K562 (cell line): ENCODE data around the gene PRICKLE2. TPM values are rescaled to one million over a fixed set of nuclear protein-coding genes. Genes with fewer than 3 reads are reported as not detected.

Source experiments
- ATAC-seq: fragments of 200-7000 bp; cut with Tn5 transposase; 3 replicates; pipeline ENCODE4 v1.9.1; 2020; ENCODE audit warnings: moderate library complexity
- BruUV-seq: library from RNA; stranded (reverse); fragments of 400-500 nt; replicated peaks from 2 replicates; lab custom pipeline; 2021; lab: Mats Ljungman, UMichigan
- CTCF ChIA-PET: fragments of 300-600 bp; formaldehyde crosslinking; extraction: SDS; loops from one replicate; lab custom pipeline; 2021; ENCODE audit warnings: low intra/inter-chr PET ratio; lab: Yijun Ruan, JAX
- POLR2A ChIA-PET: fragments of 300-600, 350-650 bp; sonication (Branson Sonifier 250); formaldehyde crosslinking; extraction: SDS; loops from one replicate; lab custom pipeline; 2021; ENCODE audit warnings: antibody characterized with exemption, inconsistent platforms; lab: Yijun Ruan, JAX
- DNase-seq, 4 experiments: peaks; one replicate each; pipeline versions ENCODE4 v3.0.0 to v3.0.0-alpha.2; 2011 to 2018; ENCODE audit warnings: low spot score in 3 of 4, mixed read lengths in 3 of 4; ENCODE audit errors: extremely low read depth in 1 of 4
- FAIRE-seq: peaks from 2 replicates; lab custom pipeline; 2011; peaks lifted over from hg19 to GRCh38; lab: Jason Lieb, UNC
- H2AFZ ChIP-seq: 2 replicates; pipeline ENCODE4 v1.6.0; 2011; ENCODE audit warnings: low read depth, low read length, control low read depth, inconsistent platforms
- H3K27ac ChIP-seq: fragments of 200-600 bp; 3 replicates; pipeline ENCODE4 v1.8.0; 2011; ENCODE audit warnings: low read depth, mild to moderate bottlenecking, control low read depth, inconsistent platforms, low read length, moderate library complexity, mixed read lengths; ENCODE audit errors: extremely low read depth
- H3K27me3 ChIP-seq, 2 experiments: fragments of 300-600 bp in 1 of 2; 2 replicates in 1 of 2; 3 replicates in 1 of 2; pipeline versions ENCODE4 v1.6.0 to v1.8.0; 2011; ENCODE audit warnings: inconsistent platforms in 2 of 2, low read length in 2 of 2, mild to moderate bottlenecking in 1 of 2, mixed read lengths in 1 of 2, moderate library complexity in 1 of 2; ENCODE audit not compliant: control insufficient read depth in 2 of 2, insufficient read depth in 2 of 2
- H3K36me3 ChIP-seq: fragments of 300-600 bp; 3 replicates; pipeline ENCODE4 v1.8.0; 2011; ENCODE audit warnings: mild to moderate bottlenecking, low read length, inconsistent platforms; ENCODE audit not compliant: control insufficient read depth, insufficient read depth
- H3K4me1 ChIP-seq, 2 experiments: fragments of 200-600 bp in 1 of 2; replicated peaks in 1 of 2; 2 replicates in 1 of 2; 3 replicates in 1 of 2; pipeline versions ENCODE4 v1.5.1 to v1.8.0; 2011; ENCODE audit warnings: inconsistent platforms in 2 of 2, low read length in 2 of 2, mild to moderate bottlenecking in 1 of 2, mixed read lengths in 1 of 2, moderate library complexity in 1 of 2; ENCODE audit not compliant: control insufficient read depth in 2 of 2, insufficient read depth in 2 of 2
- H3K4me2 ChIP-seq: 2 replicates; pipeline ENCODE4 v1.6.1; 2011; ENCODE audit warnings: low read length, control low read depth, inconsistent platforms, mixed read lengths; ENCODE audit not compliant: insufficient read depth
- H3K4me3 ChIP-seq: fragments of 200-600 bp; sonication (generic), shearing (Covaris generic); 2 replicates; pipeline ENCODE4 v1.5.1; 2016; ENCODE audit warnings: control low read depth, inconsistent platforms
- H3K79me2 ChIP-seq: fragments of 200-600 bp; 3 replicates; pipeline ENCODE4 v1.8.0; 2011; ENCODE audit warnings: low read length, inconsistent platforms; ENCODE audit not compliant: control insufficient read depth, insufficient read depth
- H3K9ac ChIP-seq, 2 experiments: 2 replicates each; pipeline versions ENCODE4 v1.6.0 to v1.6.1; 2011; ENCODE audit warnings: low read depth in 2 of 2, low read length in 2 of 2, control low read depth in 1 of 2, inconsistent platforms in 1 of 2, mild to moderate bottlenecking in 1 of 2, mixed read lengths in 1 of 2; ENCODE audit not compliant: insufficient read depth in 1 of 2
- H3K9me1 ChIP-seq: one replicate; pipeline ENCODE4 v1.6.0; 2011; ENCODE audit warnings: inconsistent platforms, mild to moderate bottlenecking, low read length, moderate library complexity; ENCODE audit not compliant: control insufficient read depth, insufficient read depth
- H3K9me3 ChIP-seq: replicated peaks from 2 replicates; pipeline ENCODE4 v1.5.1; 2011; ENCODE audit warnings: low read depth, low read length, inconsistent platforms; ENCODE audit not compliant: control insufficient read depth, insufficient read depth
- H4K20me1 ChIP-seq: replicated peaks from 2 replicates; pipeline ENCODE4 v1.6.1; 2011; ENCODE audit warnings: low read length, inconsistent platforms, mixed read lengths; ENCODE audit not compliant: control insufficient read depth, insufficient read depth
- SP2 ChIP-seq: IDR thresholded peaks from 2 replicates; pipeline ENCODE4 v1.6.1; 2011; ENCODE audit warnings: mild to moderate bottlenecking, low read depth, low read length, moderate library complexity; ENCODE audit not compliant: poor library complexity, severe bottlenecking; ENCODE audit errors: extremely low read depth
- ZNF263 ChIP-seq: sonication (generic); formaldehyde crosslinking; IDR thresholded peaks from 2 replicates; pipeline ENCODE4 v1.8.0; 2022; ENCODE audit warnings: mild to moderate bottlenecking, missing genetic modification reagents, borderline replicate concordance
- ZNF766 ChIP-seq: fragments of 200-800 bp; sonication (Bioruptor generic); conservative IDR thresholded peaks from 2 replicates; pipeline ENCODE4 v1.6.1; 2016; ENCODE audit warnings: missing genetic modification characterization, missing compliant biosample characterization
- WGBS: fragments of 100-300 bp; shearing (Covaris generic); methylation state at CpG from one replicate; pipeline ENCODE4 v1.1.6; 2016; ENCODE audit warnings: low coverage, mixed read lengths; ENCODE audit not compliant: insufficient coverage; ENCODE audit errors: missing lambda C conversion rate; 5-methylcytosine and 5-hydroxymethylcytosine counted together
- in situ Hi-C: fragments of 300-500 bp; cut with MboI; formaldehyde crosslinking; loops from 4 replicates; pipeline ENCODE4 v1.15.0; 2018; ENCODE audit warnings: inconsistent platforms, mixed read lengths
- intact Hi-C: fragments of 100-400 bp; cut with micrococcal nuclease; formaldehyde crosslinking; loops from 2 replicates; pipeline ENCODE4 v1.14.2; 2022
- polyA plus RNA-seq, 8 experiments: library from polyadenylated mRNA; depleted of rRNA in 4 of 8; stranded (reverse) in 5 of 8; unstranded in 3 of 8; fragments of >200 nt; fragmentation: Nextera tagmentation in 2 of 8; fragmentation: Illumina TruSeq in 1 of 8; extraction: Ambion mirVana in 2 of 8; extraction: Trizol in 1 of 8; gene quantifications; 2 replicates each; pipeline versions ENCODE4 v1.2.1 to v1.2.3, GENCODE V29; 2011 to 2014; ENCODE audit warnings: inconsistent platforms in 1 of 8, missing spikeins in 1 of 8
- total RNA-seq, 7 experiments: library from RNA; depleted of rRNA in 6 of 7; stranded (reverse); fragments of >200 nt in 6 of 7; fragmentation: Illumina TruSeq in 2 of 7; extraction: Trizol in 2 of 7; gene quantifications; 2 replicates each; pipeline versions ENCODE4 v1.2.1 to v1.2.3, GENCODE V29; 2011 to 2021; ENCODE audit warnings: low replicate concordance in 1 of 7
- TF ChIP-seq, protein P1 (sequence below), 3 experiments: fragments of 200-800 bp in 1 of 3; fragments of 250-450 bp in 1 of 3; fragments of 450-650 bp in 1 of 3; sonication (Bioruptor Pico) in 1 of 3; sonication (Bioruptor generic) in 1 of 3; formaldehyde crosslinking in 1 of 3; IDR thresholded peaks; 2 replicates each; pipeline versions ENCODE4 v1.6.1 to v1.8.0; 2016 to 2022; ENCODE audit warnings: mild to moderate bottlenecking in 2 of 3, missing genetic modification characterization in 2 of 3, missing compliant biosample characterization in 1 of 3, moderate library complexity in 1 of 3

The PRICKLE2 gene
- total and polyA plus RNA-seq, 9 of the 15 experiments (the other 6 are each of a cell fraction or from before 2014, with no cell fraction given), result 0.07 to 0.09 TPM; not detected in 7

DNA sequence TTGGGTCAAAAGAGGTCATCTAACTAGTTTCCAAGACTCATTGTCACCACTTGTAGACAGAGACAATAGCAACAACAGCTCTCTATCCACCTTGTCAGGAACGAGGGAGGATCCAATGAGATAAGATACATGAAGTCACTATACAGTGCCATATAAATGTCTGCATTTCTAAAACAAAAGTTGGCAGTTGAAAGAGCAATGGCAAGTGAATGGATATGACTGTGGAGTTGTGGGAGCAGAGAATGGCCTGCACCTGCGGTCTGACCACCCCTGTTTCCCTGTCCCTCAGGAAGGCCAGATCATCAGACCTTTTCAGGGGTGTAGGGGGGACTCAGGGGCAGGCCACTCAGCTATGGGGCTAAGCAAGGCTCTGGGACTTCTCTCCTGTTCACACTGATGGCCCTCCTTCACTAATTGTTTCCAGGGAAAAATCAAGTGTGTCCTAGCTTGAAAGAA, 161.3 kb downstream of the PRICKLE2 start:
- Histone ChIP-seq H3K9me1 (no peaks in the 10 kb centered on the region), H3K36me3 (no peaks in the 10 kb centered on the region), H3K27me3 (no peaks in the 10 kb centered on the region), H3K27ac (no peak overlapping the region), H3K4me3 (no peak overlapping the region), H4K20me1 (no peaks in the 10 kb centered on the region), H3K79me2 (no peaks in the 10 kb centered on the region), H2AFZ (no peak overlapping the region), H3K9ac (no peak overlapping the region), H3K4me2 (no peak overlapping the region), H3K9me3 (no peaks in the 10 kb centered on the region), H3K4me1 (no peaks in the 10 kb centered on the region)
- ATAC-seq (no peak), FAIRE-seq (no peak), DNase-seq (no peak)
- CTCF ChIA-PET, result no interaction called here
- no peak for TF ChIP-seq ZNF766
- TF ChIP-seq, protein P1, sequence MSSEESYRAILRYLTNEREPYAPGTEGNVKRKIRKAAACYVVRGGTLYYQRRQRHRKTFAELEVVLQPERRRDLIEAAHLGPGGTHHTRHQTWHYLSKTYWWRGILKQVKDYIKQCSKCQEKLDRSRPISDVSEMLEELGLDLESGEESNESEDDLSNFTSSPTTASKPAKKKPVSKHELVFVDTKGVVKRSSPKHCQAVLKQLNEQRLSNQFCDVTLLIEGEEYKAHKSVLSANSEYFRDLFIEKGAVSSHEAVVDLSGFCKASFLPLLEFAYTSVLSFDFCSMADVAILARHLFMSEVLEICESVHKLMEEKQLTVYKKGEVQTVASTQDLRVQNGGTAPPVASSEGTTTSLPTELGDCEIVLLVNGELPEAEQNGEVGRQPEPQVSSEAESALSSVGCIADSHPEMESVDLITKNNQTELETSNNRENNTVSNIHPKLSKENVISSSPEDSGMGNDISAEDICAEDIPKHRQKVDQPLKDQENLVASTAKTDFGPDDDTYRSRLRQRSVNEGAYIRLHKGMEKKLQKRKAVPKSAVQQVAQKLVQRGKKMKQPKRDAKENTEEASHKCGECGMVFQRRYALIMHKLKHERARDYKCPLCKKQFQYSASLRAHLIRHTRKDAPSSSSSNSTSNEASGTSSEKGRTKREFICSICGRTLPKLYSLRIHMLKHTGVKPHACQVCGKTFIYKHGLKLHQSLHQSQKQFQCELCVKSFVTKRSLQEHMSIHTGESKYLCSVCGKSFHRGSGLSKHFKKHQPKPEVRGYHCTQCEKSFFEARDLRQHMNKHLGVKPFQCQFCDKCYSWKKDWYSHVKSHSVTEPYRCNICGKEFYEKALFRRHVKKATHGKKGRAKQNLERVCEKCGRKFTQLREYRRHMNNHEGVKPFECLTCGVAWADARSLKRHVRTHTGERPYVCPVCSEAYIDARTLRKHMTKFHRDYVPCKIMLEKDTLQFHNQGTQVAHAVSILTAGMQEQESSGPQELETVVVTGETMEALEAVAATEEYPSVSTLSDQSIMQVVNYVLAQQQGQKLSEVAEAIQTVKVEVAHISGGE (CRISPR knock-in tag; IDR thresholded peaks at IDR 0.05), result peak in 1 of 3 experiments; percentile 89; a peak in 2 of 6 replicates
- no peak for TF ChIP-seq SP2
- TF ChIP-seq ZNF263 (CRISPR knock-in tag), result no peak
- WGBS, result 0% methylated on average over 2 of the region's 2 CpGs
- BruUV-seq, result no TSS peak
- POLR2A ChIA-PET, result no interaction called here
- intact Hi-C loops (no loop called here), in situ Hi-C loops (no loop called here)
